ENCODE data around the gene ZNF672. TPM values are rescaled to one million over a fixed set of nuclear protein-coding genes. Genes with fewer than 3 reads are reported as not detected.

The ZNF672 gene
- polyA plus RNA-seq, 4 donors: 17.2 to 25.7 (median 21.3) TPM

- no peaks in the 10 kb centered on the region for H3K9me3 ChIP-seq (ENCODE audit: control insufficient read depth in 2 of 2, insufficient read depth in 1 of 2, low read depth in 1 of 2, low read length in 1 of 2)
- no peak overlapping the region for H3K4me3 ChIP-seq (ENCODE audit: low read depth in 1 of 3, low read length in 3 of 3)
- no peak for FAIRE-seq
- H3K36me3 ChIP-seq (ENCODE audit: control insufficient read depth in 3 of 3, insufficient read depth in 2 of 3, low read depth in 1 of 3, low read length in 3 of 3): no peaks in the 10 kb centered on the region
- no peak for DNase-seq
- H3K27me3 ChIP-seq (ENCODE audit: control insufficient read depth in 3 of 3, insufficient read depth in 3 of 3, low read length in 3 of 3): no peaks in the 10 kb centered on the region
- WGBS, 3 donors: 87 to 93% (median 91%) methylated on average over 1 of the region's 1 CpG
- H3K27ac ChIP-seq (ENCODE audit: low read depth in 1 of 3, low read length in 2 of 3): no peak overlapping the region
- peaks cover 0 to 8% (median 0%) of the 10 kb centered on the region in 3 donors for H3K4me1 ChIP-seq (ENCODE audit: control insufficient read depth in 3 of 3, insufficient read depth in 2 of 3, low read depth in 1 of 3, low read length in 2 of 3)
Observed at GRCh38 chr1:248831842-248832241, 6.2 kb upstream of the ZNF672 start.

DNA sequence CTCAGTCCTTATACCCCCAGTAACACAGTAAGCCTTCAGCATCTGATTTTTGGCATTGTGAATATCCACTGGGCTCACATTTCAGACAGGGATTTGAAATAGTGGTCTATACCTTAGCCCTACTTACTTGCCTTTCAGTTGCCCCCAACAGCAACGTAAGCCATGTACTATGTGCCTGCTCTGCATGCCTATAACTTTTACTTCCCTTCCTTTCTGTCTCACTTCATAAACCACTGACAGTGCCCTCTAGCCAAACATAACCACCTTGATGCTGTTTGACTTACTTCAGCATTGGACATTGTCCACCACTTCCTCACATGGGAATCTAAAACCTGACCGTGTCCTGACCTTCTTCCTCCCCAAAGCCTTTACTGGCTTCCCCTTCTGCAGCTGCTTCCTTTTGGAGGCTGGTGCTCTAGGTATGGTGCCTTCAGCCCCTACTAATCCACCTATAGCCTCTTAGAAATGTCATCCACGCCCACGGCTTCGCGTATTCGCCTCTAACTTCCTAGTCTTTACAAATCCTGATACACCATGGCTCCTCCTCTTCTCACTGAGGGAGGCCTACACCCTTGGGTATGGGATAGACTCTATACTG, 3.6 kb upstream of the ZNF672 start:
- DNase-seq: no peak
- Histone ChIP-seq H3K4me1 (ENCODE audit: control insufficient read depth in 3 of 3, insufficient read depth in 2 of 3, low read depth in 1 of 3, low read length in 2 of 3) (peaks cover 0 to 8% (median 4%) of the 10 kb centered on the region in 3 donors), H3K36me3 (ENCODE audit: control insufficient read depth in 3 of 3, insufficient read depth in 2 of 3, low read depth in 1 of 3, low read length in 3 of 3) (no peaks in the 10 kb centered on the region), H3K9me3 (ENCODE audit: control insufficient read depth in 2 of 2, insufficient read depth in 1 of 2, low read depth in 1 of 2, low read length in 1 of 2) (no peaks in the 10 kb centered on the region), H3K27ac (ENCODE audit: low read depth in 1 of 3, low read length in 2 of 3) (no peak overlapping the region), H3K4me3 (ENCODE audit: low read depth in 1 of 3, low read length in 3 of 3) (no peak overlapping the region), H3K27me3 (ENCODE audit: control insufficient read depth in 3 of 3, insufficient read depth in 3 of 3, low read length in 3 of 3) (no peaks in the 10 kb centered on the region)
- 64 to 76% (median 74%) methylated on average over 7 of the region's 7 CpGs for WGBS, 3 donors
- no peak for FAIRE-seq

DNA sequence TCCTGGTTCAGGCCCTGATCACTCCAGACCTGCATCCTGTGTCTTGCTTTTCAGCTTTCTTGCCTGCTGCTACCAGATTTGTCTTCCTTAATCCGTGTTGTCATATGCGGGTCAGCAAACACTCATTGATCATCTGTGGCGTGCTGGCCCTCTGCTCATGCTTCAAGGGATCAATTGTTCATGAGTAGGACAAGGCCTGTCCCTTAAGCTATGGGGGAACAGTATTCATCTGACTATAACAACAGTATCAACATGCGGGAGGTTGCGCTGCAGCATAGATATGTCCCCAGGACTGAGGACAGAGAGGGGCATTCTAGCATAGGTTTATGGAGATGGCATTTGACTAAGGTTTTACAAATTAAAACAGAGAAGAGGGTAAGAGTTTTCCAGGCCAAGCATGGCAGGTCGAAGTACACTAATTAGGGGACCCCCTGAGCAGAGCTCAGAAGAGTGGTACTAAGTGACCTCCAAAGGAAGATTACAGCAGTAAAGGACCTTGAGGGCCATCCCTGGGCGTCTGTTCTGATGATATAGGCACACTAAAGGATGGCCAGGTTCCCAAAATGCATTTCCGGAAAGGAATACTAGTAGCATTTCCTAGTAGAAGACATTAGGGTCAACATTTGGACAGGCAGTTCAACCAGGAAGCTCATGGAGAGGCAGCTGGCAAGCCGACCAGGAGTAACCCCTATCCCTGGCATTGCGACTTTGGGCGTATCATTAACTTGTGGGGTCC, 811 bp upstream of the ZNF672 start:
- peaks cover 0 to 8% (median 4%) of the 10 kb centered on the region in 3 donors for H3K4me1 ChIP-seq (ENCODE audit: control insufficient read depth in 3 of 3, insufficient read depth in 2 of 3, low read depth in 1 of 3, low read length in 2 of 3)
- no peak for FAIRE-seq
- no peaks in the 10 kb centered on the region for H3K9me3 ChIP-seq (ENCODE audit: control insufficient read depth in 2 of 2, insufficient read depth in 1 of 2, low read depth in 1 of 2, low read length in 1 of 2)
- peak overlapping the region; percentile 86 to 93 (median 91) for H3K27ac ChIP-seq (ENCODE audit: low read depth in 1 of 3, low read length in 2 of 3)
- peak overlapping the region; percentile 67 to 95 (median 74) for H3K4me3 ChIP-seq (ENCODE audit: low read depth in 1 of 3, low read length in 3 of 3)
- DNase-seq: no peak
- H3K36me3 ChIP-seq (ENCODE audit: control insufficient read depth in 3 of 3, insufficient read depth in 2 of 3, low read depth in 1 of 3, low read length in 3 of 3): no peaks in the 10 kb centered on the region
- no peaks in the 10 kb centered on the region for H3K27me3 ChIP-seq (ENCODE audit: control insufficient read depth in 3 of 3, insufficient read depth in 3 of 3, low read length in 3 of 3)
- 48 to 49% (median 48%) methylated on average over 11 of the region's 11 CpGs for WGBS, 3 donors

DNA sequence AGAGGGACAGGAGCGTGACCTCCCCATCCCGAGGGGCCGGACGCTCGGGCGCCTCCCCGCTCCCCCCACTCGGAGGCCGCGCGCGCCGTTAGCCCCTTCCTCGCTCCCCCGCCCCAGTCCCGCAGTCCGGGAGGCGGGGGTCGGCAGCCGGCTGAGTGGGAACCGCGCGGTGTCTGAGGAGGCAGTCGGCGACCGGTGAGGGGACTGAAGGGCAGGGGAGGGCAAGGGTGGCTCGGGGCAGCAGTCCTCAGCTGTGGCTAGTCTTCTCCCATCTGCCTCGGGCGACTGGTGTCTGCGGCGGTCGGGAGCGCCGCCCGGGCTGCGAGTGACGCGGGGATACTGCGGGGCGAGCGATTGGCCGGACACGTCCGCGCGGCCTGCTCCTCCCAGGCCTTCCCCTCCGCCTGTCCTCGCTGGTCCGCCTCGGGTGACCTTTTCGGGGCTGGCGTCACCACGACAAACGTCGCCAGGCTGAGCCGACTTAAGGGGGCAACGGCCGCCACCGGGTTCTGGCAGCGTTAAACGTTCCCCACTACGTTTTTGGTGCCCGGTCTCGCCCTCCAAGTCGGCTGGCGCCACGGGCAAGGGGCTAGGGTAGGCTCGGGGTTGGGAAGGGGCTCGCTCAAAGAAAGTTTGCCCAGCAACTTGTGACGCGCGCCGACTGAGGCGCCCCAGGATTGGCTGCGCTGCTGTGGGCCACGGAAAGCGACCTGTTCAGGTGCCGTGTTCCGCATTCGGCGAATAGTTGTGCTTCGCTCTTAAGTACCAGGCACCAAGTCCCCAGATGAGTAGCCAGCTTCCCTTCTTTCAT, 538 bp downstream of the ZNF672 start:
- Histone ChIP-seq H3K4me3 (ENCODE audit: low read depth in 1 of 3, low read length in 3 of 3) (peak overlapping the region; percentile 67 to 95 (median 74)), H3K27ac (ENCODE audit: low read depth in 1 of 3, low read length in 2 of 3) (peak overlapping the region; percentile 93 to 100 (median 98)), H3K36me3 (ENCODE audit: control insufficient read depth in 3 of 3, insufficient read depth in 2 of 3, low read depth in 1 of 3, low read length in 3 of 3) (peaks cover 0 to 4% (median 0%) of the 10 kb centered on the region in 3 donors), H3K27me3 (ENCODE audit: control insufficient read depth in 3 of 3, insufficient read depth in 3 of 3, low read length in 3 of 3) (no peaks in the 10 kb centered on the region), H3K9me3 (ENCODE audit: control insufficient read depth in 2 of 2, insufficient read depth in 1 of 2, low read depth in 1 of 2, low read length in 1 of 2) (no peaks in the 10 kb centered on the region), H3K4me1 (ENCODE audit: control insufficient read depth in 3 of 3, insufficient read depth in 2 of 3, low read depth in 1 of 3, low read length in 2 of 3) (peaks cover 0 to 8% (median 4%) of the 10 kb centered on the region in 3 donors)
- FAIRE-seq (no peak), DNase-seq (peak; percentile 94 to 95)
- WGBS, 3 donors: 0% methylated on average over 54 to 82 of the region's 82 CpGs

DNA sequence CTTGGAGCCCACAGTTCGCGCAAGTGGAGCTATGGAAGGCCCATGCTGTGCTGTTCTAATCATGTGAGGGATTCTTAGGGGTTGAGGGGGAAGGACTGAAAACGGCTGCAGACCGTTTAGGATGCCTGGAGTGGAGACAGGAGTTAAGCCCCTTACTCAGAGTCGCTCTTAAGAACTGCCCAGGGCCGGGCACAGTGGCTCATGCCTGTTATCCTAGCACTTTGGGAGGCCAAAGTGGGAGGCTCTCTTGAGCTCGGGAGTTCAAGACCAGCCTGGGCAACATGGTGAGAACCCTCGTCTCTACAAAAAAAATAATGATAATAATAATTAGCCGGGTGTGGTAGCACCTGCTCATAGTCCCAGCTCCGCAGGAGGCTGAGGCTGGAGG, 1.1 kb downstream of the ZNF672 start:
- H3K9me3 ChIP-seq (ENCODE audit: control insufficient read depth in 2 of 2, insufficient read depth in 1 of 2, low read depth in 1 of 2, low read length in 1 of 2): no peaks in the 10 kb centered on the region
- peak overlapping the region; percentile 93 to 100 (median 98) for H3K27ac ChIP-seq (ENCODE audit: low read depth in 1 of 3, low read length in 2 of 3)
- peak overlapping the region in 2 of 3 donors; percentile 67 to 95 for H3K4me3 ChIP-seq (ENCODE audit: low read depth in 1 of 3, low read length in 3 of 3)
- WGBS, 3 donors: 2 to 12% (median 6%) methylated on average over 10 of the region's 10 CpGs
- no peaks in the 10 kb centered on the region for H3K27me3 ChIP-seq (ENCODE audit: control insufficient read depth in 3 of 3, insufficient read depth in 3 of 3, low read length in 3 of 3)
- no peak for DNase-seq
- peaks cover 0 to 4% (median 0%) of the 10 kb centered on the region in 3 donors for H3K36me3 ChIP-seq (ENCODE audit: control insufficient read depth in 3 of 3, insufficient read depth in 2 of 3, low read depth in 1 of 3, low read length in 3 of 3)
- H3K4me1 ChIP-seq (ENCODE audit: control insufficient read depth in 3 of 3, insufficient read depth in 2 of 3, low read depth in 1 of 3, low read length in 2 of 3): peaks cover 0 to 8% (median 4%) of the 10 kb centered on the region in 3 donors
- no peak for FAIRE-seq

DNA sequence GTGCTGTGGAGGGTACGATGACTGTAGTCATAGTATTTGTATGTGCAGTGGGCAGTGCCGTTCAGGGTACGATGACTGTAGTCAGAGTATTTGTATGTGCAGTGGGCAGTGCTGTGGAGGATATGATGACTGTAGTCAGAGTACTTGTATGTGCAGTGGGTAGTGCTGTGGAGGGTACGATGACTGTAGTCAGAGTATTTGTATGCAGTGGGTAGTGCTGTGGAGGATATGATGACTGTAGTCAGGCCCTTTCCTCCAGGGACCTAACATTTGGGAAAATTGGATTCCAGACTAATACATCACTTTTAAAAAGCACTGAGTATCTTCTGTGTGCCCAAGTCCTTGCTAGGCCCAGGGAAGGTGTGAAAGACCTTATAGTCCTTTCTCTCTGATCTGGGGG, 2.9 kb downstream of the ZNF672 start:
- Histone ChIP-seq H3K4me3 (ENCODE audit: low read depth in 1 of 3, low read length in 3 of 3) (no peak overlapping the region), H3K27ac (ENCODE audit: low read depth in 1 of 3, low read length in 2 of 3) (no peak overlapping the region), H3K36me3 (ENCODE audit: control insufficient read depth in 3 of 3, insufficient read depth in 2 of 3, low read depth in 1 of 3, low read length in 3 of 3) (peaks cover 0 to 19% (median 11%) of the 10 kb centered on the region in 3 donors), H3K4me1 (ENCODE audit: control insufficient read depth in 3 of 3, insufficient read depth in 2 of 3, low read depth in 1 of 3, low read length in 2 of 3) (peaks cover 0 to 8% (median 4%) of the 10 kb centered on the region in 3 donors), H3K9me3 (ENCODE audit: control insufficient read depth in 2 of 2, insufficient read depth in 1 of 2, low read depth in 1 of 2, low read length in 1 of 2) (no peaks in the 10 kb centered on the region), H3K27me3 (ENCODE audit: control insufficient read depth in 3 of 3, insufficient read depth in 3 of 3, low read length in 3 of 3) (no peaks in the 10 kb centered on the region)
- FAIRE-seq: no peak
- 89 to 96% (median 95%) methylated on average over 4 of the region's 4 CpGs for WGBS, 3 donors
- DNase-seq: no peak

GRCh38 chr1:248841702-248842395, 3.8 kb downstream of the ZNF672 start:
- no peak overlapping the region for H3K4me3 ChIP-seq (ENCODE audit: low read depth in 1 of 3, low read length in 3 of 3)
- no peak for FAIRE-seq
- H3K27ac ChIP-seq (ENCODE audit: low read depth in 1 of 3, low read length in 2 of 3): no peak overlapping the region
- 49 to 57% (median 56%) methylated on average over 12 of the region's 12 CpGs for WGBS, 3 donors
- peaks cover under 1 to 26% (median 18%) of the 10 kb centered on the region in 3 donors for H3K36me3 ChIP-seq (ENCODE audit: control insufficient read depth in 3 of 3, insufficient read depth in 2 of 3, low read depth in 1 of 3, low read length in 3 of 3)
- no peaks in the 10 kb centered on the region for H3K9me3 ChIP-seq (ENCODE audit: control insufficient read depth in 2 of 2, insufficient read depth in 1 of 2, low read depth in 1 of 2, low read length in 1 of 2)
- H3K4me1 ChIP-seq (ENCODE audit: control insufficient read depth in 3 of 3, insufficient read depth in 2 of 3, low read depth in 1 of 3, low read length in 2 of 3): peaks cover 0 to 8% (median 4%) of the 10 kb centered on the region in 3 donors
- DNase-seq: peak; percentile 36 to 41
- H3K27me3 ChIP-seq (ENCODE audit: control insufficient read depth in 3 of 3, insufficient read depth in 3 of 3, low read length in 3 of 3): no peaks in the 10 kb centered on the region
